Stimulated activated naive CD8-positive, alpha-beta T cell treated with anti-CD3 and anti-CD28 coated beads, Interleukin-15, Interleukin-2, amounts not matched to agents 100 ng/mL and 50 ng/mL, for 24 hours (primary cell): ENCODE data around the gene TNNI2.
"Not testable (repeated sequence)": the region's sequence is repeated elsewhere in the genome, so short reads cannot be mapped to it uniquely, and the experiment has no call there.

Experiments used
- H3K27ac Mint-ChIP-seq: one replicate; pipeline ENCODE4 v1.8.0; 2021; ENCODE audit warnings: mild to moderate bottlenecking, mixed read lengths
- H3K27me3 Mint-ChIP-seq: one replicate; pipeline ENCODE4 v1.8.0; 2021; ENCODE audit warnings: mixed read lengths
- H3K36me3 Mint-ChIP-seq: one replicate; pipeline ENCODE4 v1.8.0; 2021; ENCODE audit warnings: low read depth, mixed read lengths
- H3K4me1 Mint-ChIP-seq: one replicate; pipeline ENCODE4 v1.8.0; 2021; ENCODE audit warnings: low read depth, mixed read lengths
- H3K4me3 Mint-ChIP-seq: one replicate; pipeline ENCODE4 v1.8.0; 2021; ENCODE audit warnings: mild to moderate bottlenecking, mixed read lengths
- H3K9me3 Mint-ChIP-seq: one replicate; pipeline ENCODE4 v1.8.0; 2021; ENCODE audit warnings: mixed read lengths

Gene TNNI2

DNA sequence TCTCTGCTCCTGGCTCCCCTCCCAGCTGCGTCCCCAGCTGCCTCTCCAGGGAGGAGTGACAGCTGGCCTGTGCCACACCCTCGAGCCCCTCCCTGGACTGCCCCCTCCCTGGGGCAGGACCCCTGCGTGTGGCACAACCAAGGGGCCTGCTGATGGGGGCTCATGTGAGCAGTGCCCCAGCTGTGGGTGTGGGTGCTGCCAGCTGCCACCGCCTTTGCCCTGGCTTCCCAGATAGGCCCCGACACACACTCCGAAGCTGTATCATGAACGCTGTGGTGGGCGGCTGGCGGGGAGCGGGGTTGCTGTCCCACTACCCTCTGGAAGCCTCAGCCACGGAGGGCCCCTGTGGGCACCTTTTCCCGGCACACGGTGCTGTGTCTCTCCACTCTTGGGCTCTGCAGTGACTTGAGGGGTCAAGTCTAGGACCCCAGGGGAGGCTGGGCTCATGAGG is 37.1 kb downstream of the TNNI2 start:
- not testable (repeated sequence) for H3K9me3 Mint-ChIP-seq, H3K36me3 Mint-ChIP-seq, H3K27ac Mint-ChIP-seq, H3K4me3 Mint-ChIP-seq, H3K27me3 Mint-ChIP-seq
- peaks cover 23% of the 10 kb centered on the region for H3K4me1 Mint-ChIP-seq

DNA sequence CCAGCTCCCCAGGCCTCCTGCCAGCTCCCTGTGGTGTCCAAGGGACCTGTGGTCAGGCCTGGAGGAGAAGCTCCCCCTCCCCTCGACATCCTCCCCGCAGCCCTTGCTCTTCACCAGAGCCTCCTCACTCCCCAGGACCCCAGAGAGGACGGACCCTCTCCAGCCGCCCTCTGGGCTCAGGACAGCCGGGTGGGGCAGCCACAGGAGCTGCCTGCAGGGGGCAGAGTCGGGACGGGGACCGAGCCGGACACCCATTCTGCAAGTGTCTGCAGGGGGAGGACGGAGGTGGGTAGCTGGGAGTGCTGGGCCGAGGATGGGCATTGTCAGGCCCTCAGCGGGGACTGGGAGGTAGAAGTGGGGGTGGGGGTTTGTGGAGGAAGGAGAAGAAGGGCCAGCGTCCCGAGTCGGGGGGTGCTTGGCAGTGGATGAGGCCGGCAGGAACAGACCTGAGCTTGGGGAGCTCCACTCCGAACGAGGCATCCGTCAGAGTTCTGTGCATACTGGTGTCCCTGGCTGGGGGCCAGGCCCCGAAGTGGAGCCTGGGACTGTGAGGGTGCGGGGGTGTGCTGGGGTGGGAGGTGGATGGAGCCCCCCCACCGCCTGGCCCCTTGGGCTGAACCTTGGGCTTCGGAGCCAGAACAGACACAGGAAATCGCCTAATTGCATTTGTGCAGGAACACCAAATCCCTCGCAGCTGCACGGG is 37.7 kb downstream of the TNNI2 start:
- Mint-ChIP-seq H3K27ac (no peak overlapping the region), H3K9me3 (no peaks in the 10 kb centered on the region), H3K36me3 (no peaks in the 10 kb centered on the region), H3K4me1 (peaks cover 23% of the 10 kb centered on the region), H3K27me3 (no peaks in the 10 kb centered on the region), H3K4me3 (no peak overlapping the region)

DNA sequence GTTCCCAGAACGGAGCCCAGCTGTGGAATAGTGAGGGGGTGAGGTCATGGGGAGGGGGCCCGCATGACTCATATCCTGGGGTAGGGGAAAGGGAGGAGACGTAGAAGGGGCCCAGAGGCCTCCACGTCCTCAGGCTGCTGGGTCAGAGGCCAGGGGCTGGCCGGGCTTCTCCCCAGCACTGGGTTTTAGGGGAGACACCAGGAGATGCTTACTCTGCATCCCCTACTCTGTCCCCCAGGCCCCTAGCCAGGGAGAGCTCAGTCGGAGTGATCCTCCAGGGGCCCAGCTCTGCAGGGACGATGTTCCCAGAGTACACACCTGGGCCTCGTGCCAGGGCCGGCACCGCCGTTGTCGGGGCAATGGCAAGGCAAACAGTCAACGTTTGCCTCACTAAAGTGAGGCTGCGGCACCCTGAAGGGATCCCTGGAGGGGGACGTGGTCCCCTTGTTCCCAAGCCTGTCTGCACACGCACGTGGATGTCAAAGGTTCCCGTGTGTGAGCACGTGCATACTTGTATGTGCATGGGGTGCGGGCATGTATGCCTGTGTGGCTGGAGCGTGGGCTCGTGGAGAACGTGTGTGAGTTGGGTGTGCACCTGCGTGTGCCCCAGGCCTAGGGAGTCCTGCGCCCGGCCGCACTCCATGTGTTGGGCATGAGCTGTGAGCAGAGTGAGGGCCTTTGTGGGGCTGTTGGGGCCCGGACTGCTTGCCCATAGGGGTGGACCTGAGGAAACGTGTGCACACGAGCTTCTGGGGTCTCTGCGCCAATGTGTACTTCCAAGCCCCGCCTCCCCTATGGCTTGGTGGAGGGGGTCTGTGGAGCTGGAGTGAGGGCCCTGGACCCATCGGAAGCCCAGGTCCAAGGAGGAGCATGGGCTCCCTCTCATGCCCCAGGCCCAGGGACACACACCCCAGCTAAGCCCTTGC is 38.7 kb downstream of the TNNI2 start:
- H3K4me1 Mint-ChIP-seq = peaks cover 19% of the 10 kb centered on the region

DNA sequence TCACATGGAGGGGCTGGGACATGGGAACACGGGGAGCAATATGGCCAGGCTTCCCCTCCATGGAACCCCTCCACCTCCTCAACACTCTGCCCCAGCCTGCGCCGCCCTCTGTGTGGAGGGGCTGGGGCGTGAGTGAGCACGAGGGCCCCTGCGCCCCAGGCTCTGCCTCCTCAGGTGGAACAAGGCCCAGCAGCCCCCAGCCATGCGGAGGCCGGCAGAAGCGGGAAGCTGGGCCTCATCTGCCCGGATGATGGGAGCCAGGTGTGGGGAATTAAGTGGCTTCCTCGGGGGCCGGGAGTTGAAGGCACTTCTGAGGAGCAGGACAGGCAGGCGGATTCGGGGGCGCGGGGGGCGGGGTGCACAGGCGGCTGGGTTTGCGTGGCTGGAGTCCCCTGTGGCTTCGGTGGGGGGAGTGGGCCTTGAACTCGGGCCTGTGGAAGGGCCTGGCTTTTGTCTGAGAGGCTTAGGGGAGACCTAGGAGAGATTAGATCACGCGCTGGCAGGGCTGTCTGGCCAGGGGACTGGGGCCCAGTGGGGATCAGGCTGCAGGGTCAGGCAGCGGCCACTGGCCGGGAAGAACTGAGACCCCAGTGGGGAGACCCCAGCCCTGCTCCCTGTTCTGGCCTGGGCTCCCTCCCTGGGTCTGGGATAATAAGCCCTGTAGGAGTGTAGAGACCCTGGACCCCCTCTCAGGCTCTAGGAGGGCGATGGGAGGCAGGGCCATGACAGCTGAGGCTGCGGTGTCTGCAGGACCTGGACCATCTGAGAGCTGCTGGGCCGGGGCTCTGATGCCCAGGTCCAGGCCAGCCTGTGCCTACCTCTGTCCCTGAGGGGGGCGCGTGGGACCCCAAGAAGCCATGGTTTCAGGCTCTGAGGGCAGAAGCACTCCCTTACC is 39.6 kb downstream of the TNNI2 start:
- no peaks in the 10 kb centered on the region for H3K9me3 Mint-ChIP-seq
- H3K27ac Mint-ChIP-seq = no peak overlapping the region
- peaks cover 19% of the 10 kb centered on the region for H3K4me1 Mint-ChIP-seq
- no peaks in the 10 kb centered on the region for H3K36me3 Mint-ChIP-seq
- H3K27me3 Mint-ChIP-seq = no peaks in the 10 kb centered on the region
- no peak overlapping the region for H3K4me3 Mint-ChIP-seq

More for the DNA sequence above, 38.7 kb downstream of the TNNI2 start:
- no peaks in the 10 kb centered on the region for H3K27me3 Mint-ChIP-seq
- no peaks in the 10 kb centered on the region for H3K36me3 Mint-ChIP-seq
- no peak overlapping the region for H3K4me3 Mint-ChIP-seq
- no peaks in the 10 kb centered on the region for H3K9me3 Mint-ChIP-seq
- no peak overlapping the region for H3K27ac Mint-ChIP-seq

DNA sequence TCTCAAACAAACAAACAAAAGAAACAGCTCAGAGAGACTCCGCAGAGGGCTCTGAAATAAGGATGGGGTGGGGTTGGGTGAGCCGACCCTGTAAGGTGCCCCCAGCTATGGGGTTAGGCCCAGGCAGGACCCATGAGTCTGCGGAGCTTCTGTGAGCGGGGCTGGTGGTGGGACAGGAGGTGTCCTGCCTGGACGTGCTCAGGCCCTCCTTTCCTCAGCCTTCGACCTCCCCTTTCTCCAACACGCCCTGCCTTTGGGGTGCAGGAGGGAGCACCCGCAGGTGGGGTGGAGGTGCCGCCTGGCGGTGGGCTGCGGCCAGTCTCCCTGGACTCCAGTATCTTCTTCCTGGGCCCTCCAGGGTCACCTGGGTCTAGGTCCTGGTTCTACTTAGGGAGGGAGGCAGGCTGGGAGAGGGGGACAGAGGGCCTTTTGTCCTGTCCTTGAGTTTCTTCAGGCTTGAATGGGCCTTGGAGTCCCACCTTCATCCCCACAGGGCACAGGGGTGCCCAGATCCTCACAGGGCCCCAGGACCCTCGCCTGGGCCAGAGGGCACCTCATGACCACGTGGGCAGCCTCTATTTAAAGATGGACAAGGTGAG is 40.7 kb downstream of the TNNI2 start:
- H3K4me3 Mint-ChIP-seq = no peak overlapping the region

DNA sequence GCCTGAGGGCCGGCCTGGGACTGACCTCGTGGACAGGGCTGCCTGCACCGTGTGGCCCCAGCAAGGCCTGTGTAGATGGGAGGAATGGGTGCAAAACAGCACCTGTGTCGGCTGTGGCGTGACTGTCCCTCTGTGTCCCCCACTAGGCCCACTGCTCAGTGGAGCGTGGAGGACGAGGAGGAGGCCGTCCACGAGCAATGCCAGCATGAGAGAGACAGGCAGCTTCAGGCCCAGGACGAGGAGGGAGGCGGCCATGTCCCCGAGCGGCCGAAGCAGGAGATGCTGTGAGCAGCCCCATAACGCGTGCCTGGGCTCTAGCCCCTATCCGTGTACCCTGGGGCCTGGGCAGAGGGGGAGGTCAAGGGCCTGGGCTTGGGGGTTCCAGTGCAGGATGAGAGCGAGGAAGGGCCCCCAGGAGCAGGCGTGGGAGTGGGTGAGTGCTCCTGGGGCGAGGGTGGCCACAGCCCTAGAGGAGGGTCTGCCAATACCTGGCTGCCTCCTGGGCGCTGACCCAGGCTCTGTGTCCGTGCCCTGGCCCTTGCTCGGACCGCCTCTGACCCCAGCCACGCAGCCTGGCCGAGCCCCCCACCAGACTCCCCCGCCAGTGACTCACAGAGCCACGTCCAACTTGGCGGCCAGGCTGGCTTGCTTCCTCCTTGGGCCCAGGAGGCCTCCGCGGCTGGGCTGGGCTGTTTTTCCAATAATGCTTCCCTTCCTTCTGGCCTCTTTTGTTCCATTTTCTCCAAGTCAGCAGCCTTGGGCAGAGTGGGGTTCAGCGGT is 41.4 kb downstream of the TNNI2 start:
- Mint-ChIP-seq H3K36me3 (no peaks in the 10 kb centered on the region), H3K27me3 (no peaks in the 10 kb centered on the region), H3K4me3 (no peak overlapping the region), H3K9me3 (no peaks in the 10 kb centered on the region), H3K27ac (no peak overlapping the region), H3K4me1 (peaks cover 18% of the 10 kb centered on the region)

More for the DNA sequence above, 40.7 kb downstream of the TNNI2 start:
- Mint-ChIP-seq H3K36me3 (no peaks in the 10 kb centered on the region), H3K27me3 (no peaks in the 10 kb centered on the region), H3K27ac (no peak overlapping the region), H3K4me1 (peaks cover 19% of the 10 kb centered on the region), H3K9me3 (no peaks in the 10 kb centered on the region)

DNA sequence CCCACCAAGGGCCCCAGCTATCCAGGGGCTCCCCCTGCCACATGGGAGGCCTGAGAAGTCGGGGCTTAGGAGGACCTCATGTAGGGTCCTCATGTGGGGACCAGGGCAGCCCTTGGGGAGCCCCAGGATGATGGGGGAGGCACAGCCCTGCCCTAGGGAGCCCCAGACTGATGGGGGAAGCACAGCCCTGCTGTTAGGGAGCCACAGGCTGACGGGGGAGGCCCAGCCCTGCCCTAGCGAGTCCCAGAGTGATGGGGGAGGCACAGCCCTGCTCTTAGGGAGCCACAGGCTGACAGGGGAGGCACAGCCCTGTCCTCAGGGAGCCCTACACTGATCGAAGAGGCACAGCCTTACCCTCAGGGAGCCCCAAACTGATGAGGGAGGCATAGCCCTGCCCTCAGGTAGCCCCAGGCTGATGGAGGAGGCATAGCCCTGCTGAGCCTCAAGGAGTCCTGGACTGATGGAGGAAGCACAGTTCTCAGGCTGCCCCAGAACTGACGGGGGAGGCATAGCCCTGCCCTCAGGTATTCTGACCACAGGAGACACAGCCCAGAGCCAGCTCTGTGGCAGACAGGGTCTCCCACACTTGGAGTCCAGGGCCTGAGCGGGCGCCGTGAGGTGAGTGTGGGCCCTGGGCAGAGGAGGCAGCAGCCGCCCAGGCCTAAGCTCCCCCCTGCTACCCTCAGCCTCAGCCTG is 42.1 kb downstream of the TNNI2 start:
- H3K4me3 Mint-ChIP-seq = no peak overlapping the region
- no peak overlapping the region for H3K27ac Mint-ChIP-seq
- no peaks in the 10 kb centered on the region for H3K27me3 Mint-ChIP-seq

DNA sequence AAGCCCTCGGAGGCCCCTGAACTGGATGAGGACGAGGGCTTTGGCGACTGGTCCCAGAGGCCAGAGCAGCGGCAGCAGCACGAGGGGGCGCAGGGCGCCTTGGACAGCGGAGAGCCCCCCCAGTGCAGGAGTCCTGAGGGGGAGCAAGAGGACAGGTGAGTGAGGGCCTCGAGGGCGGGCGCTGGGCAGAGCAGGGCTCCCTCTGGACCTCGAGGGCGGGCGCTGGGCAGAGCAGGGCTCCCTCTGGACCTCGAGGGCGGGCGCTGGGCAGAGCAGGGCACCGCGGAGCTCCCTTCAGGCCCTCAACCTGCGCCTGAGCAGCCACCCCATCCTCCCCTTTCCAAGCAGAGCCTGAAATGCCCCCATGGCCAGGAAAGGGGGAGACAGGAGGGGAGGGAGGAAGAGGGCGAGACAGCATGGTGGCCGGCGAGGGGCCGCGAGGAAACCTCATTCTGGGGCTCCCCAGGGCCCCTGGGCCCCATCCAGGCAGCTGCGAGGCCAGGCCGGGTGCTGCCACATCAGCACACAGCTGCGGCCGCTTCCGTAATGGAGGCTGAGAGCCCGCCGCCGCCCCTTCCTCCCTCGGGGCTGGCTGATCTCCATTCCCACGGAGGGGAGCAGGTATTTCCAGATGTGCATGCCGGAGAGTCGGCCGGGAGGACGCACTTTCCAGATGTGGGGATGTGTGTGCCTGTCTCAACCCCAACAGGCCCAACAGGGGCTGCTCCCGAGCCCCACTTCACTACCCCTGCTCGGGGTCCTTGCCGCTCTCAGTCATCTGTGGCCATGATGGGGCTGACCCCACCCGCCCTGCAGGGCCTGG is 42.9 kb downstream of the TNNI2 start:
- Mint-ChIP-seq H3K4me1 (peaks cover 9% of the 10 kb centered on the region), H3K27ac (no peak overlapping the region), H3K27me3 (no peaks in the 10 kb centered on the region), H3K9me3 (no peaks in the 10 kb centered on the region), H3K36me3 (no peaks in the 10 kb centered on the region), H3K4me3 (no peak overlapping the region)

More for the DNA sequence above, 42.1 kb downstream of the TNNI2 start:
- H3K9me3 Mint-ChIP-seq = no peaks in the 10 kb centered on the region
- H3K36me3 Mint-ChIP-seq = no peaks in the 10 kb centered on the region
- peaks cover 14% of the 10 kb centered on the region for H3K4me1 Mint-ChIP-seq

DNA sequence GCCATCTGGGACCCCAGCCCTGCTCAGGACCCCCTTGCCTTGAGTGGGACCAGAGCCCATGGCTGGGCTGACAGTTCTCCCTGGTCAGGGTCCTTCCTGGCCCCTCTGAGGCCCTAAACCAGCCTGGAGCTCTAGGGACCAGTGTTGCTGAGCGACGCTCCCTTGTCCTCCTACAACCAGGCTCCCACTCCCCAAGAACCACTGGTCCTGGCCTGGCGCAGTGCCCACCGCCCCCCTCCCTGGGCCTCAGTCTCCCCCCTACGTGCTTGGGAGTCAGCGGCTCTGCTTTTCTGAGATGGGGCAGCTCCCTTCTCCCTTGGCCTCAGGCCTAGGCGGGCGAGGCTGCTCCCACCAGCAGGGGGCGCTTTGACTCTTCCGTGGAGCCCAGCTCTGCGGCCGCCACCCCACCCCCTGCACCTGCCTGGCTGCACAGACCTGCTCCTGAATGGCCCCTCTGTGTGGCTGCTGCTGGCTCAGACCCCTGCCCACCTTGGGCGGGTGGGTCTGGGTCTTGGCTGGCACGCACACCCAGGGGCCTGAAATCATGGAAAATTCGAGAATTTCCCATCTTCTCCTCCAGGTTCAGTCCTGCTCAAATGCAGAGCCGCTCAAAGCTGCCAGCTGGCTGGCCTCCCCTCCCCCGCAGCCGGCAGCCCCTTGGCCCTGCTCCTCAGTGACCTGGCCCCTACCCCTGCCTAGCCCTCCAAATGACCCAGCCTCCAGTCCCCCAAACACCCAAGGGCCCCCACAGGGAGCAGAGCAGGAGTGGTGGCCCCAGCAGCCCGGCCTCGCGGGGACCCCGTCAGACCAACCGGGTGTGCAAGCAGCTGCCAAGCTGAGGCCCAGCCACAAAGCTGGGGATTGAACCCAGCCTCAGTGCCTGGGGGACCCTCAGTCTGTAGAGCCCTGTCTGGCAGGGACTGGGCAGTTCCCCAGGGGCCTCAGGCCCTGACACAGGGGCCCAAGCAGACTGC is 43.8 kb downstream of the TNNI2 start:
- peaks cover 9% of the 10 kb centered on the region for H3K4me1 Mint-ChIP-seq
- H3K9me3 Mint-ChIP-seq = no peaks in the 10 kb centered on the region
- H3K36me3 Mint-ChIP-seq = peaks cover 4% of the 10 kb centered on the region
- H3K27ac Mint-ChIP-seq = no peak overlapping the region
- H3K27me3 Mint-ChIP-seq = no peaks in the 10 kb centered on the region
- no peak overlapping the region for H3K4me3 Mint-ChIP-seq

DNA sequence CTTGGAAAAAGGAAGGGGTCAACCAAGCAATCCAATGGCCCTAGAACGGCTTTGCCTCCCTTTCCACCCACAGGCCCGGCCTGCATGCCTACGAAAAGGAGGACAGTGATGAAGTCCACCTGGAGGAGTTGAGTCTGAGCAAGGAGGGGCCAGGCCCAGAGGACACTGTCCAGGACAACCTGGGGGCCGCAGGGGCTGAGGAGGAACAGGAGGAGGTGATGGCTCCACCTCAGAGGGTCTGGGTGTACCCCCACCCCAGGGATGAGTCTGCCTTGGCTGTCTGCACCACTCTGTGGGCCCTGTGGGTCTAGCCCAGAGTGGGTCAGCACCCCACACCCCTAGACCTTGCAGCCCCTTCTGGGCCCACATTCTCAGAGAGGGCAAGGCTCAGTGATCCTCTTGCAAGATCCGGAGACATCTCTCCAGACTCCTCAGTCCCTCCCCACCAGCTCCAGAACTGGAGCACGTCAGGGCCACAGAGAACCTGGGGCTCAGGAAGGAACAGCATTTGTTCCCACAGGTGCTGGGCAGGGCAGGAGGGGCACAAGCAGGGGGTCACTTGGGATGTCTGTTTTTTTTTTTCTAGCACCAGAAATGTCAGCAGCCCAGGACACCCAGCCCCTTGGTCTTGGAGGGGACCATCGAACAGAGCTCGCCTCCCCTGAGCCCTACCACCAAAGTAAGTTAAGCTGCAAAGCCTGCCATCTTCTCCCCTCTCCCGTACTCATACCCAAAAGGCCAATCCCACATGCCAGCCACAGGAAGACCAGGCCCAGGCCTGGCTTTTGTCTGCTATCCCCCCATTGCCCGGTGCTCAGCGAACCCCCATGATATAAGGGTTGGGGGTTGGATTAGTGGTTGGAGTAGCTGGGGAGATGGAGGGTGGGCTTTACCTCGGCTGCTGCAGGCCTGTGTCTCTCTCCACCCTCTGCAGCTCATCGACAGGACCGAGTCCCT is 44.8 kb downstream of the TNNI2 start:
- H3K4me3 Mint-ChIP-seq = no peak overlapping the region
- H3K27ac Mint-ChIP-seq = no peak overlapping the region
- peaks cover 18% of the 10 kb centered on the region for H3K4me1 Mint-ChIP-seq
- no peaks in the 10 kb centered on the region for H3K9me3 Mint-ChIP-seq
- no peaks in the 10 kb centered on the region for H3K27me3 Mint-ChIP-seq
- peaks cover 10% of the 10 kb centered on the region for H3K36me3 Mint-ChIP-seq

DNA sequence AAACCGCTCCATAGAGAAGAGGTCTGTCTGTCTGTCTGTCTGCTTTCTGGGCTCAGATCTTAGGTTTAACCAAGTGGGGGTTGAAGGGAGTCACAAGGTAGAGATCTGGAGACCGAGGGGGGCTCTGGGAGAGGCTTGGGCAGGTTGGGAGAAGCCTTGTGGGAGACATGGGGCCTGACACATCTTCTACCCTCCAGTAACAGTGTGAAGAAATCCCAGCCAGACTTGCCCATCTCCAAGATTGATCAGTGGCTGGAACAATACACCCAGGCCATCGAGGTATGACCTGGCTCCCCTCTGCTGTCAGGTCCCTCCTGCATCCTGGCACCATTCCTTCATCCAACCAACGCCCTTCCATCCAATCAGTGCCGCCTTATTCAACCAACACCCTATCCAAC is 45.5 kb downstream of the TNNI2 start:
- H3K36me3 Mint-ChIP-seq = peaks cover 14% of the 10 kb centered on the region
- no peak overlapping the region for H3K27ac Mint-ChIP-seq
- peaks cover 23% of the 10 kb centered on the region for H3K4me1 Mint-ChIP-seq
- no peaks in the 10 kb centered on the region for H3K27me3 Mint-ChIP-seq
- H3K9me3 Mint-ChIP-seq = no peaks in the 10 kb centered on the region
- no peak overlapping the region for H3K4me3 Mint-ChIP-seq
